Stimulated activated CD8-positive, alpha-beta memory T cell treated with anti-CD3 and anti-CD28 coated beads, Interleukin-12 subunit alpha, Interleukin-12 subunit beta, amount 100 ng/mL, for 1 hour (primary cell): ENCODE results near the gene IGF2.

Source experiments
- DNase-seq: peaks from one replicate; pipeline ENCODE4 v3.0.0-alpha.2; 2020; ENCODE audit warnings: low read depth

The IGF2 gene

GRCh38 chr11:2169626-2170570, 30.7 kb upstream of the IGF2 start:
- DNase-seq: no peak

- no peak for DNase-seq
These were observed 29.8 kb upstream of the IGF2 start for GRCh38 chr11:2169005-2169378.

- DNase-seq: no peak
These were observed 29.3 kb upstream of the IGF2 start for GRCh38 chr11:2168286-2169004.

- no peak for DNase-seq
These were observed 28.2 kb upstream of the IGF2 start for GRCh38 chr11:2167141-2168045.

GRCh38 chr11:2166091-2166851, 27.1 kb upstream of the IGF2 start:
- peak; percentile 14 for DNase-seq

GRCh38 chr11:2165571-2165970, 26.4 kb upstream of the IGF2 start:
- no peak for DNase-seq

- no peak for DNase-seq
These were observed 25.8 kb upstream of the IGF2 start for GRCh38 chr11:2164861-2165555.

- DNase-seq: no peak
These were observed 24.9 kb upstream of the IGF2 start for GRCh38 chr11:2164081-2164480.

DNA sequence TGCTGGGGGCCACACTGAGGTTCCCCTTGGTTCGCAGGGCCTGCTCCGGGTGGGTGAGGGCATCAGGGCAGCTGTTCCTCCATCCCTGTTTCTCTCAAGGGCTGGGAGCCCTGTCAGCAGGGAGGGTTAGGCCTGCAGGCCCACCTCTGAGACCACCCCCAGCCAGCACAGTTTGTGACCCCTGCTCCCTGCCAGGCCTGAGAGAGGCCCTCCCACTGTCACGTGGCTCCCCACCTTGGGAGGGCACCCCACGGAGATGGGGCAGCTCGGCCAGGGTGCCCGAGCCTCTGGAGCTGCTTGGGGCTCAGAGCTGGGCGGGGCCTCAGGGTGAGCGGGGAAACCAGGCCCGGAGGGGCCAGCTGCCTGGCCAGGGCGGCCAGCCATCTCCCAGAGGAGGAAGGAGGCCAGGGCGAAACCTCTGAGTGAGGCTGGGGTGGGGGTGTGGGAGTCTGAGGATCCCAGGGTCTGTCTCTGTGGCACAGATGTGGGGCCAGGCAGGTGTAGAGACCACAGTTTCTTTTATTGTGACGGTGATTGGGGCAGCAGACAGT, 24.3 kb upstream of the IGF2 start:
- DNase-seq: no peak

DNA sequence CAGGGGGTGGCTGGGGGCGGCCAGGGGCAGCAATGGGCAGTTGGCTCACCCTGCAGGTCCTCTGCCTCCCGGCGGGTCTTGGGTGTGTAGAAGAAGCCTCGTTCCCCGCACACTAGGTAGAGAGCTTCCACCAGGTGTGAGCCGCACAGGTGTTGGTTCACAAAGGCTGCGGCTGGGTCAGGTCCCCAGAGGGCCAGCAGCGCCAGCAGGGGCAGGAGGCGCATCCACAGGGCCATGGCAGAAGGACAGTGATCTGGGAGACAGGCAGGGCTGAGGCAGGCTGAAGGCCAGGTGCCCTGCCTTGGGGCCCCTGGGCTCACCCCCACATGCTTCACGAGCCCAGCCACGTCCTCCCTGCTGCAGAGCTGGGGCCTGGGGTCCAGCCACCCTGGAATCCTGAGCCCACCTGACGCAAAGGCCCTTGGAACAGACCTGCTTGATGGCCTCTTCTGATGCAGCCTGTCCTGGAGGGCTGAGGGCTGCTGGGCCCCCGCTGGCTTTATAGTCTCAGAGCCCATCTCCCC, 21.6 kb upstream of the IGF2 start, which contains the start of gene INS:
Gene INS, minus strand, starts transcription at position 474 of the 524 bp plus-strand sequence. Its CDS starts 238 bp downstream, at position 236.
- no peak for DNase-seq

DNA sequence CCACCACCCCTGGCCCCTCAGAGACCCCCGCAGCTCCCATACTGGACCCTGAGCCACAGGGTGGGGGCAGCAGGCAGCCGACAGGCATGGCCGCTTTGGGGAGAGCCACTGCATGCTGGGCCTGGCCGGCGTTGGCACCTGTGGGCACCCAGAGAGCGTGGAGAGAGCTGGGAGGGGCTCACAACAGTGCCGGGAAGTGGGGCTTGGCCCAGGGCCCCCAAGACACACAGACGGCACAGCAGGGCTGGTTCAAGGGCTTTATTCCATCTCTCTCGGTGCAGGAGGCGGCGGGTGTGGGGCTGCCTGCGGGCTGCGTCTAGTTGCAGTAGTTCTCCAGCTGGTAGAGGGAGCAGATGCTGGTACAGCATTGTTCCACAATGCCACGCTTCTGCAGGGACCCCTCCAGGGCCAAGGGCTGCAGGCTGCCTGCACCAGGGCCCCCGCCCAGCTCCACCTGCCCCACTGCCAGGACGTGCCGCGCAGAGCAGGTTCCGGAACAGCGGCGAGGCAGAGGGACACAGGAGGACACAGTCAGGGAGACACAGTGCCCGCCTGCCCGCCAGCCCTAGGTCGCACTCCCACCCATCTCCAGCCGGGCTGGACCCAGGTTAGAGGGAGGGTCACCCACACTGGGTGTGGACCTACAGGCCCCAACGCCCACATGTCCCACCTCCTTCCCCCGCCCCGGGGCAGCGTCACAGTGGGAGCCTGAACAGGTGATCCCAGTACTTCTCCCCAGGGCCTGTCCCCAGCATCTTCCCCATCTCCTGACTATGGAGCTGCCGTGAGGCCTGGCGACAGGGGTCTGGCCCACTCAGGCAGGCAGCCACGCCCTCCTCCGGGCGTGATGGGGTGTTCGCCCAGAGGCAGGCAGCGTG, 20.6 kb upstream of the IGF2 start:
- no peak for DNase-seq

DNA sequence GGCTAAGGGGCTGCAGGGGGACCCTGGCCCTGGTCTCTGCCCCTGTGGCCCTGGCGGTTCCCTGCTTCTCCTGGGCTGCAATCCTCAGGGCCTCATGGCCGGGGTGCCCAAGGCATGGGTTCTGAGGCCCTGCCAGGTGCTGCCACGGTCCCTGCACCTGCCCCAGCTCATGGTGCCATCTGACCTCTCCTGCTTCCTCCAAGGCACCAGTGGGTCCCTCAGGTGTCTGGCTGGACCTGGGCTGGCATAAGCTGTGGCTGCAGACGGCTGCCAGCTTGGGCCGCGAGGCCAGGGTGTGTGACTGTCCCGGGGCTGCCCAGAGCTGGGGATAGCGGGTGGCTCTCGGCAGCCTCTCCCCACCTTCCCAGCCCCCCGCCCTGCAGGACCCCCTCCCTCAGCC, 19.8 kb upstream of the IGF2 start:
- no peak for DNase-seq

DNA sequence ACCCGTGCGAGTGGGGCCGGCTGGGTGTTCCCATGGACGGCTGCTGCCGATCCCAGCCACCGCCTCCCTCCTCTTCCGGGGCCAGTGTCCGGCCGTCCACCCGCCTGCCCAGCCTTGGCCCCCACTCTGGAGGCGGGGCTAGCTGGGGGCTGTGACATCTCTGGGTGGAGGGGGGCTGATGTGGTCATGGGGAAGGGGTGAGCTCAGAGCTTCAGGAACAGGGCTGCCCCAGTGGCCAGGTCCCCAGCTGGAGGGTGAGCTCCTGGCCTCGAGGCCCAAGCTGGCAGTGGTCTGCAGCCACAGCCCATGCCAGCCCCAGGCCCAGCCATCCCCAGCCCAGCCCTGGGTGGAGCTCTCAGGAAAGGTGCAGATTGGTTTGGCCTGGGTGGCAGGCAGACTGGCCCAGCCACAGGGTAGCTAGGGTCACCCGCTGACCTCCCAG, 19.1 kb upstream of the IGF2 start:
- DNase-seq: no peak

GRCh38 chr11:2157294-2158040, 18.3 kb upstream of the IGF2 start:
- DNase-seq: no peak

- peak; percentile 26 for DNase-seq
These were observed 17.4 kb upstream of the IGF2 start for GRCh38 chr11:2156416-2157182.

DNA sequence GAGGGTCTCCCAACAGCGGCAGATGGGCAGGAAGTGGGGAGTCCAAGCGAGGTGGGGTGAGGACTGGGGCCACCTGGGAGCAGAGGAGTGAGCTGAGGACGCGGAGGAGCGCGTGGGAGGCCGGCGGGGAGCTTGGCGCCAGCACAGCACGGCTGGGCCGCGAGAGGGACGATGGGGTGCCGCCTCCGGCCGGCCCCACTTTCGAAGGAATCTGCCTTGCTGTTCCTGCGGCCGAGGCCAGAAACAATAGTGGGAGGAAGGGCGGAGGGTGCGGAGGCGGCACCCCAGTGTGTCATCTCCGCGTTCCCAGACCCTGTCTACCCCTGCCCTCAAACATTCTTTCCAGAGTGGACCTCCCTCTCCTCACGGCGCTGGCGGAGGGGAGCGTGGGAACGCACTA, 16.3 kb upstream of the IGF2 start:
- no peak for DNase-seq

DNA sequence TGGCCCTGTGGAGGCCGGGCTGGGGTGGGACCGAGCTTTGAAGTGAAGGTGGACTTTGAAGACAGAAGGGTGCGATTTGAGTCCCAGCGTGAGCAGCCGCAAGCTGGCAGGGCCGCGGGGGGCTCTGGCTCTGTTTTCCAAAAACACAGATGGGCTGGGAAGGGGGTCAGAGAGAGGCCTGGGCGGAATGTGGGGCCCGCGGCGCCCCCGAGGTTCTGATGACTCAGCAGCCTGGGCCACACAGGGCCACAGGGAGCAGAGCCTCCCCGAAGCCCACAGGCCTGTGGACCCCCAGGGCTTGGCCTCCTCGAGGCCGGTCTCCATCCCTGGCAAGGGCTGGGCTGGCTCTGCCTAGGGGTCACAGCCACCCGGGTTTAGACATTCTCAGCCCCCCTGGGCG, 15.7 kb upstream of the IGF2 start:
- no peak for DNase-seq

DNA sequence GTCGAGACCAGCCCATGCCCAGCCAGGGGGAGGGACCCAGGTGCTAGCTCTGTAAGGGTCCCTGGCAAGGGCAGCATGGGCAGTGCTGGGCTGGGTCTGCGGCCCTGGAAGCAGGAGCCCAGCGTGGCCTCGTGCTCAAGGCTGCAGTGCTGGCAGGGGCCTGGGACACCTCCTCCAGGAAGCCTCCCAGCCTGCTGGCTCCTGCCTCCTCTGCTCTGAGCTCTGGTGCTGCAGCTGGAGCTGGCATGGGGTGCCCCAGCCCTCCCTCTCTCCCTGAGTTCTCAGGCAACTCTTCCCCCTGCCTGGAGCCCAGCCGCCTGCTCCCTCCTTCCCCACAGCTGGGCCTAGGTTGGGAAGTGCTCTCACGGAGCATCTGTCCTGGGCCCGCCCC, 15.0 kb upstream of the IGF2 start:
- no peak for DNase-seq
